Liver (tissue), 9 donors: ENCODE results near the gene KLC4. TPM values are rescaled to one million over a fixed set of nuclear protein-coding genes. Genes with fewer than 3 reads are reported as not detected.

Source experiments
- DNase-seq: peaks from one replicate; pipeline ENCODE4 v3.0.0-alpha.2; 2017; ENCODE audit warnings: low spot score
- H3K27ac ChIP-seq, 2 donors: one replicate each; pipeline ENCODE4 v1.7.0; 2013; ENCODE audit warnings: inconsistent platforms in 2 of 2, low read length in 2 of 2, control low read depth in 1 of 2, low read depth in 1 of 2, mild to moderate bottlenecking in 1 of 2
- H3K27me3 ChIP-seq, 4 donors: one replicate each; pipeline versions ENCODE4 v1.6.1 to v1.7.0; 2013; ENCODE audit warnings: low read length in 3 of 4, inconsistent platforms in 1 of 4, mild to moderate bottlenecking in 1 of 4, moderate library complexity in 1 of 4; ENCODE audit not compliant: control insufficient read depth in 4 of 4, insufficient read depth in 4 of 4
- H3K36me3 ChIP-seq, 4 donors: one replicate each; pipeline versions ENCODE4 v1.6.1 to v1.7.0; 2013; ENCODE audit warnings: low read length in 3 of 4, mild to moderate bottlenecking in 3 of 4, low read depth in 1 of 4, moderate library complexity in 1 of 4; ENCODE audit not compliant: control insufficient read depth in 4 of 4, insufficient read depth in 3 of 4
- H3K4me1 ChIP-seq, 4 donors: one replicate each; pipeline versions ENCODE4 v1.6.1 to v1.7.0; 2013; ENCODE audit warnings: low read length in 3 of 4, mild to moderate bottlenecking in 3 of 4, moderate library complexity in 1 of 4; ENCODE audit not compliant: control insufficient read depth in 4 of 4, insufficient read depth in 4 of 4
- H3K4me3 ChIP-seq, 3 donors: one replicate each; pipeline versions ENCODE4 v1.6.1 to v1.7.0; 2013; ENCODE audit warnings: low read length in 3 of 3, control low read depth in 1 of 3, low read depth in 1 of 3, mild to moderate bottlenecking in 1 of 3
- H3K9ac ChIP-seq, 2 donors: one replicate each; pipeline ENCODE4 v1.7.0; 2013; ENCODE audit warnings: low read length in 2 of 2, mild to moderate bottlenecking in 2 of 2, moderate library complexity in 2 of 2, control low read depth in 1 of 2, low read depth in 1 of 2
- H3K9me3 ChIP-seq, 4 donors: one replicate each; pipeline versions ENCODE4 v1.6.1 to v1.7.0; 2013; ENCODE audit warnings: low read length in 3 of 4; ENCODE audit not compliant: control insufficient read depth in 4 of 4
- ATF3 ChIP-seq: IDR thresholded peaks from 2 replicates; pipeline ENCODE4 v1.6.1; 2016; ENCODE audit warnings: antibody characterized with exemption
- CTCF ChIP-seq: fragments of 150-350 bp; IDR thresholded peaks from 2 replicates; pipeline ENCODE4 v1.5.1; 2017; ENCODE audit warnings: improper control_type of control experiment, low read depth, low read length; ENCODE audit not compliant: missing input control
- EGR1 ChIP-seq, 2 donors: IDR thresholded peaks; 2 replicates each; pipeline ENCODE4 v1.6.1; 2016 to 2018; ENCODE audit warnings: antibody characterized with exemption in 2 of 2, low read depth in 2 of 2
- FOXA1 ChIP-seq: IDR thresholded peaks from 2 replicates; pipeline ENCODE4 v1.6.1; 2016; ENCODE audit warnings: antibody characterized with exemption
- GABPA ChIP-seq, 2 donors: IDR thresholded peaks in 1 of 2; conservative IDR thresholded peaks in 1 of 2; 2 replicates each; pipeline ENCODE4 v1.6.1; 2016; ENCODE audit warnings: antibody characterized with exemption in 2 of 2, mild to moderate bottlenecking in 1 of 2, moderate library complexity in 1 of 2
- HNF4A ChIP-seq, 2 donors: conservative IDR thresholded peaks; 2 replicates each; pipeline ENCODE4 v1.6.1; 2016; ENCODE audit warnings: antibody characterized with exemption in 2 of 2, mild to moderate bottlenecking in 2 of 2
- HNF4G ChIP-seq: IDR thresholded peaks from 2 replicates; pipeline ENCODE4 v1.6.1; 2016; ENCODE audit warnings: antibody characterized with exemption
- JUND ChIP-seq, 2 donors: IDR thresholded peaks; 2 replicates each; pipeline ENCODE4 v1.6.1; 2016; ENCODE audit warnings: antibody characterized with exemption in 2 of 2
- MAX ChIP-seq: IDR thresholded peaks from 2 replicates; pipeline ENCODE4 v1.6.1; 2016; ENCODE audit warnings: antibody characterized with exemption
- NR2F2 ChIP-seq: IDR thresholded peaks from 2 replicates; pipeline ENCODE4 v1.6.1; 2016; ENCODE audit warnings: antibody characterized with exemption
- RAD21 ChIP-seq, 2 donors: IDR thresholded peaks; 2 replicates each; pipeline ENCODE4 v1.6.1; 2016; ENCODE audit warnings: antibody characterized with exemption in 2 of 2, mild to moderate bottlenecking in 2 of 2
- REST ChIP-seq: IDR thresholded peaks from 2 replicates; pipeline ENCODE4 v1.6.1; 2016; ENCODE audit warnings: antibody characterized with exemption, mild to moderate bottlenecking
- RXRA ChIP-seq, 2 donors: IDR thresholded peaks; 2 replicates each; pipeline ENCODE4 v1.6.1; 2017 to 2018; ENCODE audit warnings: antibody characterized with exemption in 2 of 2, mild to moderate bottlenecking in 1 of 2
- SP1 ChIP-seq: IDR thresholded peaks from 2 replicates; pipeline ENCODE4 v1.6.1; 2018; ENCODE audit warnings: antibody characterized with exemption, mild to moderate bottlenecking
- TAF1 ChIP-seq: conservative IDR thresholded peaks from 2 replicates; pipeline ENCODE4 v1.6.1; 2016; ENCODE audit warnings: antibody characterized with exemption, mild to moderate bottlenecking
- YY1 ChIP-seq: IDR thresholded peaks from 2 replicates; pipeline ENCODE4 v1.6.1; 2016; ENCODE audit warnings: antibody characterized with exemption, mild to moderate bottlenecking
- WGBS: extraction: QIAGEN DNeasy Blood & Tissue Kit; methylation state at CpG from one replicate; pipeline ENCODE4 v1.1.7; 2013; 5-methylcytosine and 5-hydroxymethylcytosine counted together
- polyA plus RNA-seq, 2 donors: library from polyadenylated mRNA; stranded (reverse) in 1 of 2; unstranded in 1 of 2; fragments of 200-250 nt in 1 of 2; fragments of >200 nt in 1 of 2; fragmentation: Nextera tagmentation in 1 of 2; extraction: Ambion mirVana in 1 of 2; gene quantifications; one replicate each; pipeline versions ENCODE4 v1.2.1 to v1.2.3, GENCODE V29; 2013 to 2015
- total RNA-seq, 2 donors: library from RNA; depleted of rRNA; stranded (reverse); fragments of >200 nt; gene quantifications; one replicate each; pipeline ENCODE4 v1.2.3, GENCODE V29; 2014
- donor health status: healthy.
- donor health status: healthy.
- donor health status: healthy.
- donor health status: healthy.
- donor health status: healthy.

The KLC4 gene
- total and polyA plus RNA-seq, 4 donors: 33.2 to 97.0 (median 45.9) TPM

- no peaks in the 10 kb centered on the region for H3K27me3 ChIP-seq
- no peak for TF ChIP-seq REST
- TF ChIP-seq EGR1 (IDR thresholded peaks at IDR 0.05; ENCODE audit: low read depth in 2 of 2): no peak
- TF ChIP-seq YY1: no peak
- no peak for TF ChIP-seq ATF3
- no peak for TF ChIP-seq CTCF
- TF ChIP-seq GABPA (IDR thresholded peaks at IDR 0.05 in 1 of 2, conservative IDR thresholded peaks at IDR 0.05 in 1 of 2): no peak
- no peak overlapping the region for H3K27ac ChIP-seq
- no peaks in the 10 kb centered on the region for H3K9me3 ChIP-seq
- 88% methylated on average over 10 of the region's 10 CpGs for WGBS
- peaks cover 0 to 7% (median 3%) of the 10 kb centered on the region in 4 donors for H3K4me1 ChIP-seq
- no peaks in the 10 kb centered on the region for H3K36me3 ChIP-seq
- DNase-seq: no peak
- no peak overlapping the region for H3K4me3 ChIP-seq
- no peak overlapping the region for H3K9ac ChIP-seq
Observed at GRCh38 chr6:43091436-43091991, 32.1 kb downstream of the KLC4 start.

- Histone ChIP-seq H3K4me3 (no peak overlapping the region), H3K27me3 (no peaks in the 10 kb centered on the region), H3K27ac (no peak overlapping the region), H3K36me3 (no peaks in the 10 kb centered on the region), H3K9me3 (no peaks in the 10 kb centered on the region), H3K4me1 (peaks cover 0 to 7% (median 3%) of the 10 kb centered on the region in 4 donors), H3K9ac (no peak overlapping the region)
- TF ChIP-seq YY1 (no peak), NR2F2 (no peak), ATF3 (no peak), FOXA1 (no peak), TAF1 (no peak), HNF4A (conservative IDR thresholded peaks at IDR 0.05) (no peak), EGR1 (IDR thresholded peaks at IDR 0.05; ENCODE audit: low read depth in 2 of 2) (no peak), MAX (no peak), CTCF (no peak), RAD21 (IDR thresholded peaks at IDR 0.05) (no peak), SP1 (no peak), HNF4G (no peak), JUND (IDR thresholded peaks at IDR 0.05) (no peak), RXRA (IDR thresholded peaks at IDR 0.05) (no peak), GABPA (IDR thresholded peaks at IDR 0.05 in 1 of 2, conservative IDR thresholded peaks at IDR 0.05 in 1 of 2) (no peak), REST (no peak)
- DNase-seq: no peak
Observed at GRCh38 chr6:43092635-43093034, 33.2 kb downstream of the KLC4 start.
